Adrenal gland (tissue), 12 donors: ENCODE results near the gene PRR23B. TPM values are rescaled to one million over a fixed set of nuclear protein-coding genes. Genes with fewer than 3 reads are reported as not detected.

ENCODE experiments used
- DNase-seq, 7 donors: peaks; one replicate each; pipeline ENCODE4 v3.0.0-alpha.2; 2019 to 2020
- H3K27ac ChIP-seq, 5 donors: fragments of 200-600 bp; sonication (generic) in 4 of 5; 1 replicate in 3 of 5; 2 replicates in 2 of 5; pipeline versions ENCODE4 v1.5.1 to v1.8.0; 2016 to 2020; ENCODE audit warnings: mild to moderate bottlenecking in 1 of 5
- H3K27me3 ChIP-seq: fragments of 200-600 bp; 2 replicates; pipeline ENCODE4 v1.8.0; 2021
- H3K36me3 ChIP-seq, 2 donors: fragments of 200-600 bp; replicated peaks in 1 of 2; 1 replicate in 1 of 2; 2 replicates in 1 of 2; pipeline versions ENCODE4 v1.5.1 to v1.8.0; 2018 to 2022
- H3K4me1 ChIP-seq, 2 donors: fragments of 200-600 bp; replicated peaks in 1 of 2; 1 replicate in 1 of 2; 2 replicates in 1 of 2; pipeline versions ENCODE4 v1.5.1 to v1.8.0; 2018 to 2021
- H3K4me3 ChIP-seq, 4 donors: fragments of 200-600 bp; sonication (generic) in 3 of 4; one replicate each; pipeline ENCODE4 v1.5.1; 2016 to 2018
- H3K9me3 ChIP-seq, 3 donors: fragments of 200-600 bp; sonication (generic) in 1 of 3; replicated peaks in 1 of 3; 1 replicate in 2 of 3; 2 replicates in 1 of 3; pipeline versions ENCODE4 v1.5.1 to v1.8.0; 2016 to 2021
- POLR2A ChIP-seq, 2 donors: fragments of 450-650 bp; IDR thresholded peaks; one replicate each; pipeline ENCODE4 v1.6.1; 2017; ENCODE audit warnings: antibody characterized with exemption in 2 of 2, mild to moderate bottlenecking in 2 of 2, moderate library complexity in 1 of 2
- WGBS, 4 donors: extraction: QIAGEN DNeasy Blood & Tissue Kit in 2 of 4; methylation state at CpG; one replicate each; pipeline versions ENCODE4 v1.1.5 to v1.1.7; 2013 to 2017; 5-methylcytosine and 5-hydroxymethylcytosine counted together
- intact Hi-C, 2 donors: fragments of 100-400 bp; cut with DNase I; formaldehyde crosslinking; loops; one replicate each; pipeline versions ENCODE4 v1.14.1 to v1.15.0; 2022 to 2023
- polyA plus RNA-seq, 3 donors: library from polyadenylated mRNA; stranded (reverse); fragments of 200-250 nt in 2 of 3; fragments of 350-450 nt in 1 of 3; fragmentation: Illumina TruSeq in 1 of 3; extraction: RNeasy Lipid Tissue Mini Kit (QIAGEN cat#74804) in 1 of 3; gene quantifications; one replicate each; pipeline ENCODE4 v1.2.3, GENCODE V29; 2013 to 2014
- total RNA-seq, 9 donors: library from RNA; depleted of rRNA in 4 of 9; stranded (reverse); fragments of >200 nt in 4 of 9; fragments of 120-200 nt in 1 of 9; fragmentation: NEBNext Ultra II Directional in 1 of 9; extraction: Animal tissue kit (Norgen Biotek cat#: 25700) in 1 of 9; gene quantifications; one replicate each; pipeline versions ENCODE4 v1.1.0 to v1.2.4, GENCODE V29; 2013 to 2023
- TF ChIP-seq, protein P1 (sequence below), 6 experiments: fragments of 450-650 bp in 4 of 6; fragments of 200-600 bp in 2 of 6; sonication (generic) in 1 of 6; IDR thresholded peaks; 1 replicate in 5 of 6; 2 replicates in 1 of 6; pipeline versions ENCODE4 v1.5.1 to v1.8.0; 2016 to 2021; ENCODE audit warnings: antibody characterized with exemption in 6 of 6, mild to moderate bottlenecking in 2 of 6, moderate library complexity in 1 of 6
- donor health status: healthy with polysubstance abuse.
- donor health status: Bipolar disorder and iron deficiency.
- donor health status: DM: yes; HTN: yes; CAD: no.
- donor health status: DM: no; HTN: no; CAD: no.
- donor health status: DM: no; HTN: no; CAD: no.
- donor health status: DM: yes; HTN: yes; CAD: no.

PRR23B gene
- total and polyA plus RNA-seq, 12 donors, result not detected

DNA sequence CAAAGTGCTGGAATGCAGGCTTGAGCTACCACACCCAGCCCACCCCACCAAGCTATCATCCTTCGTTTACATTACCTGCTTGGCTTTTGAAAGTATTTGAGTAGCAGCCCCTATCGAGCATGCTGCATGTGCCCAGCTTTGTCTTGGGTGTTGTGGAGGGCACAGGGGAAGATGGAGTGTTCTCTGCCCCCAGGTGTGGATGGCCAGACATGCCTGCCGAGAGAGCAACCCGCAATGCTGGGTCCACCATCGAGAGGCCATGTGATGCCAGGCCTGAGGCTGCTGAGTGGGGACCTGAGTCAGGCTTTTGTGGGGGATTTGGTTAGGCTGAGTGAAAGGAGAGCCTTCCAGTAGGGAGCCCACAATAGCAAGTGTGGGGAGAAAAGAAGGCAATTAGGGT is 47.8 kb downstream of the PRR23B start:
- no peak overlapping the region for H3K4me3 ChIP-seq
- no peak for DNase-seq
- H3K9me3 ChIP-seq, result no peaks in the 10 kb centered on the region
- no peaks in the 10 kb centered on the region for H3K27me3 ChIP-seq
- intact Hi-C loops, result no loop called here
- no peaks in the 10 kb centered on the region for H3K4me1 ChIP-seq
- TF ChIP-seq, protein P1, sequence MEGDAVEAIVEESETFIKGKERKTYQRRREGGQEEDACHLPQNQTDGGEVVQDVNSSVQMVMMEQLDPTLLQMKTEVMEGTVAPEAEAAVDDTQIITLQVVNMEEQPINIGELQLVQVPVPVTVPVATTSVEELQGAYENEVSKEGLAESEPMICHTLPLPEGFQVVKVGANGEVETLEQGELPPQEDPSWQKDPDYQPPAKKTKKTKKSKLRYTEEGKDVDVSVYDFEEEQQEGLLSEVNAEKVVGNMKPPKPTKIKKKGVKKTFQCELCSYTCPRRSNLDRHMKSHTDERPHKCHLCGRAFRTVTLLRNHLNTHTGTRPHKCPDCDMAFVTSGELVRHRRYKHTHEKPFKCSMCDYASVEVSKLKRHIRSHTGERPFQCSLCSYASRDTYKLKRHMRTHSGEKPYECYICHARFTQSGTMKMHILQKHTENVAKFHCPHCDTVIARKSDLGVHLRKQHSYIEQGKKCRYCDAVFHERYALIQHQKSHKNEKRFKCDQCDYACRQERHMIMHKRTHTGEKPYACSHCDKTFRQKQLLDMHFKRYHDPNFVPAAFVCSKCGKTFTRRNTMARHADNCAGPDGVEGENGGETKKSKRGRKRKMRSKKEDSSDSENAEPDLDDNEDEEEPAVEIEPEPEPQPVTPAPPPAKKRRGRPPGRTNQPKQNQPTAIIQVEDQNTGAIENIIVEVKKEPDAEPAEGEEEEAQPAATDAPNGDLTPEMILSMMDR (IDR thresholded peaks at IDR 0.05), result no peak
- 81 to 92% (median 85%) methylated on average over 5 of the region's 5 CpGs for WGBS, 4 donors
- no peaks in the 10 kb centered on the region for H3K36me3 ChIP-seq
- no peak overlapping the region for H3K27ac ChIP-seq

DNA sequence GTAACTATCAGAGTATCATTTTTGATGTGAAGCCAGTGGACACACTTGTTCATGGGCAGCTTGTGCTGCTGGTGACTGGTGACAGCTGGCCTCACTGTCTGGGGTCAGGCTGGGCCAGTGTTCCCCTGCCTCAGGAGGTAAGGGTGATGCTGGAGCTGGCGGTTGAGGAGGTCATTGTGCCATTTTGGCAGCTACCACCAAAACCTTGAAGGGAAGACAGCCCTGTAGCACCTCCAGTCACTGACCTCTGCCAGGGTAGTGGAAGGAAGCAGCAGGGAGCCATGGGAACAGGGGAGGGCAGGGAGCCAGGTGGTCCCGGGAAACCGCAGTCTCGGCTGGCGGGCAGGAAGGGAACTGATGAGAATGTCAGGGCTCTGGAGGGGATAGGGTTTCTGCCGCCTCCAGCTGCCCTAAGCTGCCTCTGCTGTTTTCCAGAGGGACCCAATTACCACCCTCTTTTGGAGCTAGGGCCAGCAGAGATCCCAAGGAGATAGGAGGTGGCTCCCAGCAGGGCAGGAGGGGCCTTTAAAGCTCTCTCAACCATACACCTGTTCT is 48.9 kb downstream of the PRR23B start:
- DNase-seq, result no peak
- H3K36me3 ChIP-seq, result no peaks in the 10 kb centered on the region
- no peaks in the 10 kb centered on the region for H3K9me3 ChIP-seq
- WGBS, 4 donors, result 56 to 75% (median 69%) methylated on average over 4 to 6 of the region's 6 CpGs
- no peak overlapping the region for H3K27ac ChIP-seq
- no peak for TF ChIP-seq POLR2A (IDR thresholded peaks at IDR 0.05)
- TF ChIP-seq, protein P1 (IDR thresholded peaks at IDR 0.05), result no peak
- H3K4me3 ChIP-seq, result no peak overlapping the region
- intact Hi-C loops, result no loop called here
- H3K27me3 ChIP-seq, result no peaks in the 10 kb centered on the region
- no peaks in the 10 kb centered on the region for H3K4me1 ChIP-seq

Other genes with a start within 250 kb of the PRR23B start
- gene PIK3CB, start 186.0 kb downstream of the PRR23B start, total RNA-seq, result 10 to 100 TPM in 8 of 9 donors, 1 to 10 TPM in 1; 7.7 to 26.0 (median 16.0) TPM
- 10 to 100 TPM in 1 of 3 donors, 1 to 10 TPM in 2; 4.6 to 17.7 (median 7.5) TPM for gene PIK3CB, start 186.0 kb downstream of the PRR23B start, polyA plus RNA-seq
- 10 to 100 TPM in 1 of 9 donors, 1 to 10 TPM in 7, not detected in 1; 1.1 to 11.2 (median 5.2) TPM for gene FOXL2, start 73.8 kb downstream of the PRR23B start, total RNA-seq
- 1 to 10 TPM in 2 of 3 donors, under 1 TPM in 1; 0.40 to 2.2 (median 2.0) TPM for gene FOXL2, start 73.8 kb downstream of the PRR23B start, polyA plus RNA-seq
- gene FOXL2NB, start 73.7 kb downstream of the PRR23B start, total RNA-seq, result 1 to 10 TPM in 6 of 9 donors, under 1 TPM in 3; under 0.01 to 9.6 (median 2.9) TPM
- gene FOXL2NB, start 73.7 kb downstream of the PRR23B start, polyA plus RNA-seq, result 1 to 10 TPM in 1 of 3 donors, under 1 TPM in 2; 0.20 to 1.6 (median 0.62) TPM
- gene PRR23A, start 14.7 kb downstream of the PRR23B start, total RNA-seq, result not detected
- gene PRR23A, start 14.7 kb downstream of the PRR23B start, polyA plus RNA-seq, result not detected
- gene PRR23C, start 24.0 kb upstream of the PRR23B start, total RNA-seq, result not detected
- not detected for gene PRR23C, start 24.0 kb upstream of the PRR23B start, polyA plus RNA-seq